HepG2 (cell line): ENCODE measurements around the gene ZSCAN2. TPM values are rescaled to one million over a fixed set of nuclear protein-coding genes. Genes with fewer than 3 reads are reported as not detected.

Experiments
- ATAC-seq: fragments of 200-7000 bp; cut with Tn5 transposase; 3 replicates; pipeline ENCODE4 v1.9.1; 2020; ENCODE audit warnings: mild to moderate bottlenecking, moderate library complexity
- BruUV-seq: library from RNA; stranded (reverse); fragments of 400-500 nt; replicated peaks from 2 replicates; lab custom pipeline; 2021; lab: Mats Ljungman, UMichigan
- CTCF ChIA-PET: fragments of 300-600 bp; formaldehyde crosslinking; extraction: SDS; loops from one replicate; lab custom pipeline; 2021; ENCODE audit warnings: low total read pairs, inconsistent platforms, low intra/inter-chr PET ratio; lab: Yijun Ruan, JAX
- POLR2A ChIA-PET: fragments of 350-600 bp; sonication (Branson Sonifier 250); formaldehyde crosslinking; loops from one replicate; lab custom pipeline; 2020; ENCODE audit warnings: antibody characterized with exemption, inconsistent platforms; lab: Yijun Ruan, JAX
- DNase-seq: peaks from one replicate; pipeline ENCODE4 v3.0.0-alpha.2; 2015; ENCODE audit warnings: low spot score
- FAIRE-seq: peaks from 3 replicates; lab custom pipeline; 2011; peaks lifted over from hg19 to GRCh38; lab: Jason Lieb, UNC
- H2AFZ ChIP-seq: one replicate; pipeline ENCODE4 v1.6.1; 2011; ENCODE audit warnings: low read length, inconsistent platforms
- H3K27ac ChIP-seq: fragments of 300-600 bp; 3 replicates; pipeline ENCODE4 v1.8.0; 2011; ENCODE audit warnings: mixed run types, mild to moderate bottlenecking, mixed read lengths, low read length, inconsistent platforms; ENCODE audit not compliant: insufficient read depth; ENCODE audit errors: extremely low read length
- H3K27me3 ChIP-seq, 2 experiments: fragments of 200-600 bp in 1 of 2; 2 replicates in 1 of 2; 3 replicates in 1 of 2; pipeline versions ENCODE4 v1.6.0 to v1.8.0; 2011; ENCODE audit warnings: low read length in 2 of 2, mild to moderate bottlenecking in 2 of 2, moderate library complexity in 2 of 2, inconsistent platforms in 1 of 2; ENCODE audit not compliant: insufficient read depth in 2 of 2, control insufficient read depth in 1 of 2
- H3K36me3 ChIP-seq, 2 experiments: fragments of 200-600 bp in 1 of 2; replicated peaks in 1 of 2; 2 replicates in 1 of 2; 3 replicates in 1 of 2; pipeline versions ENCODE4 v1.5.1 to v1.8.0; 2011; ENCODE audit warnings: low read length in 2 of 2, inconsistent platforms in 1 of 2; ENCODE audit not compliant: insufficient read depth in 2 of 2, control insufficient read depth in 1 of 2
- H3K4me1 ChIP-seq: 2 replicates; pipeline ENCODE4 v1.5.1; 2012; ENCODE audit warnings: low read length, inconsistent platforms; ENCODE audit not compliant: insufficient read depth
- H3K4me2 ChIP-seq: 2 replicates; pipeline ENCODE4 v1.6.0; 2011; ENCODE audit warnings: low read depth, low read length, inconsistent platforms
- H3K4me3 ChIP-seq, 3 experiments: fragments of 200-600 bp in 1 of 3; sonication (generic), shearing (Covaris generic) in 1 of 3; replicated peaks in 1 of 3; 2 replicates each; pipeline ENCODE4 v1.5.1; 2011 to 2016; ENCODE audit warnings: low read length in 3 of 3, inconsistent platforms in 2 of 3, low read depth in 2 of 3, mild to moderate bottlenecking in 2 of 3, control low read depth in 1 of 3, mixed read lengths in 1 of 3; ENCODE audit not compliant: insufficient read depth in 1 of 3
- H3K79me2 ChIP-seq: one replicate; pipeline ENCODE4 v1.6.1; 2011; ENCODE audit warnings: low read length, inconsistent platforms; ENCODE audit not compliant: insufficient read depth
- H3K9ac ChIP-seq: 2 replicates; pipeline ENCODE4 v1.6.0; 2011; ENCODE audit warnings: mild to moderate bottlenecking, low read depth, low read length, inconsistent platforms; ENCODE audit not compliant: insufficient read depth
- H3K9me3 ChIP-seq: 2 replicates; pipeline ENCODE4 v1.5.1; 2012; ENCODE audit warnings: mild to moderate bottlenecking, low read length
- H4K20me1 ChIP-seq: 2 replicates; pipeline ENCODE4 v1.6.0; 2011; ENCODE audit warnings: inconsistent platforms, mild to moderate bottlenecking, low read length, moderate library complexity; ENCODE audit not compliant: insufficient read depth
- CERS6 ChIP-seq: sonication (generic); formaldehyde crosslinking; IDR thresholded peaks from 2 replicates; pipeline ENCODE4 v1.5.0; 2020; ENCODE audit warnings: missing genetic modification reagents
- CHD2 ChIP-seq: IDR thresholded peaks from 2 replicates; pipeline ENCODE4 v1.6.1; 2011; ENCODE audit warnings: low read depth, low read length, improper control_type of control experiment
- ETV5 ChIP-seq: IDR thresholded peaks from 2 replicates; pipeline ENCODE4 v1.6.1; 2018; ENCODE audit warnings: missing biosample characterization, missing genetic modification reagents, inconsistent platforms, borderline replicate concordance
- HNRNPL ChIP-seq: fragments of 200-400 bp; formaldehyde crosslinking; IDR thresholded peaks from 2 replicates; pipeline ENCODE4 v1.6.1; 2017; ENCODE audit warnings: mild to moderate bottlenecking, low read depth, low read length
- KMT2B ChIP-seq: IDR thresholded peaks from 2 replicates; pipeline ENCODE4 v1.6.1; 2016; ENCODE audit warnings: missing genetic modification reagents, missing compliant biosample characterization
- LCORL ChIP-seq, 2 experiments: fragments of 450-650 bp in 1 of 2; sonication (generic) in 1 of 2; formaldehyde crosslinking in 1 of 2; IDR thresholded peaks; 2 replicates each; pipeline versions ENCODE4 v1.5.0 to v1.6.1; 2017 to 2020; ENCODE audit warnings: antibody characterized with exemption in 1 of 2, missing genetic modification reagents in 1 of 2
- SOX13 ChIP-seq, 3 experiments: fragments of 450-650 bp in 1 of 3; sonication (generic) in 1 of 3; formaldehyde crosslinking in 1 of 3; IDR thresholded peaks in 2 of 3; conservative IDR thresholded peaks in 1 of 3; 2 replicates each; pipeline versions ENCODE4 v1.5.0 to v1.6.1; 2016 to 2020; ENCODE audit warnings: antibody characterized with exemption in 1 of 3, mild to moderate bottlenecking in 1 of 3, missing compliant biosample characterization in 1 of 3, missing genetic modification reagents in 1 of 3, moderate library complexity in 1 of 3
- THAP11 ChIP-seq: IDR thresholded peaks from 2 replicates; pipeline ENCODE4 v1.6.1; 2016; ENCODE audit warnings: missing biosample characterization, missing genetic modification reagents
- YEATS2 ChIP-seq: sonication (generic); formaldehyde crosslinking; IDR thresholded peaks from 2 replicates; pipeline ENCODE4 v1.4.0; 2020; ENCODE audit warnings: missing genetic modification reagents, borderline replicate concordance
- ZNF350 ChIP-seq: sonication (generic); formaldehyde crosslinking; IDR thresholded peaks from 2 replicates; pipeline ENCODE4 v1.4.0; 2020; ENCODE audit warnings: mild to moderate bottlenecking, low read depth, missing genetic modification reagents, borderline replicate concordance
- ZNF446 ChIP-seq: sonication (generic); formaldehyde crosslinking; IDR thresholded peaks from 2 replicates; pipeline ENCODE4 v1.5.0; 2020; ENCODE audit warnings: mild to moderate bottlenecking, missing genetic modification reagents
- ZNF660 ChIP-seq: sonication (generic); formaldehyde crosslinking; IDR thresholded peaks from 2 replicates; pipeline ENCODE4 v1.5.1; 2020; ENCODE audit warnings: mild to moderate bottlenecking, low read depth, missing genetic modification reagents, borderline replicate concordance
- WGBS: methylation state at CpG from one replicate; pipeline ENCODE4 v1.1.6; 2017; ENCODE audit warnings: low lambda C conversion rate; 5-methylcytosine and 5-hydroxymethylcytosine counted together
- in situ Hi-C: cut with HindIII; loops from 2 replicates; pipeline ENCODE4 v1.10.0; 2017; ENCODE audit warnings: low pct_unique_long_range_greater_than_20kb; ENCODE audit not compliant: extremely low pct_ligation_motif_present
- intact Hi-C: fragments of 100-400 bp; cut with micrococcal nuclease; formaldehyde crosslinking; loops from one replicate; pipeline ENCODE4 v1.10.0; 2022; ENCODE audit not compliant: unreplicated experiment
- polyA plus RNA-seq, 8 experiments: library from polyadenylated mRNA; depleted of rRNA in 3 of 8; stranded (reverse) in 7 of 8; unstranded in 1 of 8; fragments of >200 nt; fragmentation: Illumina TruSeq in 4 of 8; extraction: Trizol in 4 of 8; gene quantifications; 2 replicates each; pipeline versions ENCODE4 v1.2.1 to v1.2.3, GENCODE V29; 2011 to 2016; ENCODE audit warnings: low read depth in 4 of 8, missing spikeins in 1 of 8, mixed read lengths in 1 of 8; ENCODE audit not compliant: insufficient read depth in 1 of 8
- total RNA-seq, 5 experiments: library from RNA; depleted of rRNA; stranded (reverse); fragments of >200 nt; fragmentation: Illumina TruSeq; extraction: Trizol; gene quantifications; 2 replicates each; pipeline ENCODE4 v1.2.3, GENCODE V29; 2016; ENCODE audit warnings: low read depth in 1 of 5
- TF ChIP-seq, protein P1 (sequence below): sonication (generic); formaldehyde crosslinking; IDR thresholded peaks from 2 replicates; pipeline ENCODE4 v1.4.0; 2020; ENCODE audit warnings: missing genetic modification reagents, borderline replicate concordance
- TF ChIP-seq, protein P2 (sequence below): sonication (generic); formaldehyde crosslinking; conservative IDR thresholded peaks from 2 replicates; pipeline ENCODE4 v1.4.0; 2020; ENCODE audit warnings: mild to moderate bottlenecking, missing genetic modification reagents, moderate library complexity

Gene ZSCAN2
- total and polyA plus RNA-seq, 2 of the 13 experiments (the other 11 are each of a cell fraction or from before 2014, with no cell fraction given) = 11.4 to 21.5 TPM

- no peak for FAIRE-seq
- Histone ChIP-seq H3K4me3 (peak within 1 kb of the TSS; percentile 52 to 75 (median 57)), H3K4me1 (peaks cover 52% of the 10 kb centered on the region), H3K79me2 (peaks cover 6% of the 10 kb centered on the region), H3K9me3 (no peaks in the 10 kb centered on the region), H3K9ac (peak within 1 kb of the TSS; percentile 74), H2AFZ (peak within 1 kb of the TSS; percentile 76), H3K36me3 (no peaks in the 10 kb centered on the region), H3K4me2 (peak within 1 kb of the TSS; percentile 87), H3K27me3 (no peaks in the 10 kb centered on the region; a peak in 1 of 5 replicates), H4K20me1 (no peaks in the 10 kb centered on the region), H3K27ac (peak within 1 kb of the TSS; percentile 78)
- WGBS = 6% methylated on average over 14 of the region's 61 CpGs
- in situ Hi-C loops (loop anchor here (5.0 to 10.0 kb wide), 2 partner anchors 71 to 267 kb away; no protein-coding TSS in a partner anchor), intact Hi-C loops (loop anchor here (1.0 to 10.0 kb wide), 5 partner anchors 59 to 271 kb away; partner anchors contain the start of genes ALPK3 and SEC11A)
- no TSS peak for BruUV-seq
- ChIA-PET POLR2A (interaction anchor here (0.7 to 2.6 kb wide), 12 partner anchors 15 to 1017 kb away, joined by 3 to 11 read pairs (median 4); partner anchors contain the start of genes SEC11A and ZSCAN2), CTCF (interaction anchor here (1.2 to 2.4 kb wide), 2 partner anchors 59 to 71 kb away, joined by 4 to 34 read pairs; partner anchors contain the start of gene ZSCAN2)
- peak; percentile 81 for DNase-seq
- peak; percentile 85 for ATAC-seq
- TF ChIP-seq SOX13 (IDR thresholded peaks at IDR 0.05) = no peak
- TF ChIP-seq SOX13 (CRISPR knock-in tag; conservative IDR thresholded peaks at IDR 0.05 in 1 of 2, IDR thresholded peaks at IDR 0.05 in 1 of 2) = peak in 1 of 2 experiments; percentile 15; a peak in 1 of 4 replicates
- TF ChIP-seq THAP11 (CRISPR knock-in tag) = peak; percentile 58
- peak; percentile 35; the same call in 1 of the 2 replicates for TF ChIP-seq ETV5 (CRISPR knock-in tag)
- TF ChIP-seq KMT2B (CRISPR knock-in tag) = 0 out of 2 replicates have a peak, but pooled peaks have one; percentile 32
- peak; percentile 71 for TF ChIP-seq CHD2
- TF ChIP-seq ZNF660 (CRISPR knock-in tag) = no peak
- TF ChIP-seq, protein P1, sequence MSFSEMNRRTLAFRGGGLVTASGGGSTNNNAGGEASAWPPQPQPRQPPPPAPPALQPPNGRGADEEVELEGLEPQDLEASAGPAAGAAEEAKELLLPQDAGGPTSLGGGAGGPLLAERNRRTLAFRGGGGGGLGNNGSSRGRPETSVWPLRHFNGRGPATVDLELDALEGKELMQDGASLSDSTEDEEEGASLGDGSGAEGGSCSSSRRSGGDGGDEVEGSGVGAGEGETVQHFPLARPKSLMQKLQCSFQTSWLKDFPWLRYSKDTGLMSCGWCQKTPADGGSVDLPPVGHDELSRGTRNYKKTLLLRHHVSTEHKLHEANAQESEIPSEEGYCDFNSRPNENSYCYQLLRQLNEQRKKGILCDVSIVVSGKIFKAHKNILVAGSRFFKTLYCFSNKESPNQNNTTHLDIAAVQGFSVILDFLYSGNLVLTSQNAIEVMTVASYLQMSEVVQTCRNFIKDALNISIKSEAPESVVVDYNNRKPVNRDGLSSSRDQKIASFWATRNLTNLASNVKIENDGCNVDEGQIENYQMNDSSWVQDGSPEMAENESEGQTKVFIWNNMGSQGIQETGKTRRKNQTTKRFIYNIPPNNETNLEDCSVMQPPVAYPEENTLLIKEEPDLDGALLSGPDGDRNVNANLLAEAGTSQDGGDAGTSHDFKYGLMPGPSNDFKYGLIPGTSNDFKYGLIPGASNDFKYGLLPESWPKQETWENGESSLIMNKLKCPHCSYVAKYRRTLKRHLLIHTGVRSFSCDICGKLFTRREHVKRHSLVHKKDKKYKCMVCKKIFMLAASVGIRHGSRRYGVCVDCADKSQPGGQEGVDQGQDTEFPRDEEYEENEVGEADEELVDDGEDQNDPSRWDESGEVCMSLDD (CRISPR knock-in tag) = peak; percentile 68
- no peak for TF ChIP-seq ZNF350 (CRISPR knock-in tag)
- TF ChIP-seq YEATS2 = peak; percentile 34; the same call in 1 of the 2 replicates
- no peak for TF ChIP-seq CERS6 (CRISPR knock-in tag)
- TF ChIP-seq LCORL (IDR thresholded peaks at IDR 0.05) = no peak
- peak; percentile 66 for TF ChIP-seq LCORL (CRISPR knock-in tag; IDR thresholded peaks at IDR 0.05)
- TF ChIP-seq ZNF446 = 0 out of 2 replicates have a peak, but pooled peaks have one; percentile 56
- TF ChIP-seq HNRNPL = peak; percentile 95
- TF ChIP-seq, protein P2, sequence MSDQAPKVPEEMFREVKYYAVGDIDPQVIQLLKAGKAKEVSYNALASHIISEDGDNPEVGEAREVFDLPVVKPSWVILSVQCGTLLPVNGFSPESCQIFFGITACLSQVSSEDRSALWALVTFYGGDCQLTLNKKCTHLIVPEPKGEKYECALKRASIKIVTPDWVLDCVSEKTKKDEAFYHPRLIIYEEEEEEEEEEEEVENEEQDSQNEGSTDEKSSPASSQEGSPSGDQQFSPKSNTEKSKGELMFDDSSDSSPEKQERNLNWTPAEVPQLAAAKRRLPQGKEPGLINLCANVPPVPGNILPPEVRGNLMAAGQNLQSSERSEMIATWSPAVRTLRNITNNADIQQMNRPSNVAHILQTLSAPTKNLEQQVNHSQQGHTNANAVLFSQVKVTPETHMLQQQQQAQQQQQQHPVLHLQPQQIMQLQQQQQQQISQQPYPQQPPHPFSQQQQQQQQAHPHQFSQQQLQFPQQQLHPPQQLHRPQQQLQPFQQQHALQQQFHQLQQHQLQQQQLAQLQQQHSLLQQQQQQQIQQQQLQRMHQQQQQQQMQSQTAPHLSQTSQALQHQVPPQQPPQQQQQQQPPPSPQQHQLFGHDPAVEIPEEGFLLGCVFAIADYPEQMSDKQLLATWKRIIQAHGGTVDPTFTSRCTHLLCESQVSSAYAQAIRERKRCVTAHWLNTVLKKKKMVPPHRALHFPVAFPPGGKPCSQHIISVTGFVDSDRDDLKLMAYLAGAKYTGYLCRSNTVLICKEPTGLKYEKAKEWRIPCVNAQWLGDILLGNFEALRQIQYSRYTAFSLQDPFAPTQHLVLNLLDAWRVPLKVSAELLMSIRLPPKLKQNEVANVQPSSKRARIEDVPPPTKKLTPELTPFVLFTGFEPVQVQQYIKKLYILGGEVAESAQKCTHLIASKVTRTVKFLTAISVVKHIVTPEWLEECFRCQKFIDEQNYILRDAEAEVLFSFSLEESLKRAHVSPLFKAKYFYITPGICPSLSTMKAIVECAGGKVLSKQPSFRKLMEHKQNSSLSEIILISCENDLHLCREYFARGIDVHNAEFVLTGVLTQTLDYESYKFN (CRISPR knock-in tag) = peak; percentile 28; the same call in 1 of the 2 replicates
Observed at GRCh38 chr15:84658080-84658787, 57.4 kb downstream of the ZSCAN2 start, which contains the start of gene NMB. NMB (minus strand) TSS chr15:84658199; CDS start chr15:84658152, 47 bp downstream.
